Caco-2 (cell line): ENCODE measurements around the gene KDM4F. TPM values are rescaled to one million over a fixed set of nuclear protein-coding genes. Genes with fewer than 3 reads are reported as not detected.
A peak's percentile ranks its signal among the peaks of the same experiment; 100 is the strongest.

Source experiments
- BruUV-seq: library from RNA; stranded (reverse); fragments of 400-500 nt; replicated peaks from 2 replicates; lab custom pipeline; 2021; lab: Mats Ljungman, UMichigan
- CTCF ChIA-PET: fragments of 300-600 bp; sonication (Branson Sonifier 250); formaldehyde crosslinking; loops from one replicate; lab custom pipeline; 2022; ENCODE audit warnings: antibody characterized with exemption; lab: Charles Lee
- POLR2A ChIA-PET: fragments of 300-600 bp; sonication (Branson Sonifier 250); formaldehyde crosslinking; loops from one replicate; lab custom pipeline; 2022; ENCODE audit warnings: antibody characterized with exemption; lab: Charles Lee
- DNase-seq, 2 experiments: peaks; one replicate each; pipeline versions ENCODE4 v3.0.0 to v3.0.0-alpha.2; 2020 to 2022
- H3K27me3 ChIP-seq: replicated peaks from 2 replicates; pipeline ENCODE4 v1.6.0; 2011; ENCODE audit warnings: low read length; ENCODE audit not compliant: control insufficient read depth, insufficient read depth
- H3K36me3 ChIP-seq: 2 replicates; pipeline ENCODE4 v1.5.1; 2011; ENCODE audit warnings: low read length; ENCODE audit not compliant: control insufficient read depth, insufficient read depth
- H3K4me1 ChIP-seq: fragments of 250-450 bp; sonication (Bioruptor Pico); 2 replicates; pipeline ENCODE4 v1.5.1; 2020; ENCODE audit warnings: mild to moderate bottlenecking
- H3K4me3 ChIP-seq: 2 replicates; pipeline ENCODE4 v1.5.1; 2011; ENCODE audit warnings: low read depth, mild to moderate bottlenecking, control low read depth, low read length
- H3K9me3 ChIP-seq: fragments of 250-450 bp; sonication (Bioruptor Pico); 2 replicates; pipeline ENCODE4 v1.5.1; 2020; ENCODE audit warnings: mild to moderate bottlenecking, moderate library complexity
- H3K27ac Mint-ChIP-seq: one replicate; pipeline ENCODE4 v1.8.0; 2022; ENCODE audit warnings: mixed read lengths; ENCODE audit not compliant: unreplicated experiment
- H3K27me3 Mint-ChIP-seq: one replicate; pipeline ENCODE4 v1.8.0; 2022; ENCODE audit warnings: mixed read lengths; ENCODE audit not compliant: insufficient read depth, unreplicated experiment
- H3K36me3 Mint-ChIP-seq: one replicate; pipeline ENCODE4 v1.8.0; 2022; ENCODE audit warnings: mild to moderate bottlenecking, mixed read lengths; ENCODE audit not compliant: insufficient read depth, unreplicated experiment
- H3K4me1 Mint-ChIP-seq: one replicate; pipeline ENCODE4 v1.8.0; 2022; ENCODE audit warnings: low read depth, mixed read lengths; ENCODE audit not compliant: unreplicated experiment
- H3K4me3 Mint-ChIP-seq: one replicate; pipeline ENCODE4 v1.8.0; 2022; ENCODE audit warnings: mild to moderate bottlenecking, moderate library complexity, mixed read lengths; ENCODE audit not compliant: unreplicated experiment
- H3K9me3 Mint-ChIP-seq: one replicate; pipeline ENCODE4 v1.8.0; 2022; ENCODE audit warnings: mixed read lengths; ENCODE audit not compliant: unreplicated experiment
- CTCF ChIP-seq, 2 experiments: fragments of 200-600 bp in 1 of 2; IDR thresholded peaks; 1 replicate in 1 of 2; 2 replicates in 1 of 2; pipeline versions ENCODE4 v1.5.1 to v1.8.0; 2011 to 2022; ENCODE audit warnings: antibody characterized with exemption in 1 of 2, control low read depth in 1 of 2, inconsistent platforms in 1 of 2, low read depth in 1 of 2, low read length in 1 of 2, mild to moderate bottlenecking in 1 of 2, moderate library complexity in 1 of 2; ENCODE audit not compliant: insufficient read depth in 1 of 2, severe bottlenecking in 1 of 2, unreplicated experiment in 1 of 2
- intact Hi-C: fragments of 100-400 bp; cut with micrococcal nuclease; formaldehyde crosslinking; loops from one replicate; pipeline ENCODE4 v1.10.0; 2022; ENCODE audit not compliant: unreplicated experiment
- total RNA-seq: library from RNA; stranded (reverse); gene quantifications from 2 replicates; pipeline ENCODE4 v1.2.3, GENCODE V29; 2022

The KDM4F gene
- total RNA-seq, 1 experiment from 2014 or later = not detected

DNA sequence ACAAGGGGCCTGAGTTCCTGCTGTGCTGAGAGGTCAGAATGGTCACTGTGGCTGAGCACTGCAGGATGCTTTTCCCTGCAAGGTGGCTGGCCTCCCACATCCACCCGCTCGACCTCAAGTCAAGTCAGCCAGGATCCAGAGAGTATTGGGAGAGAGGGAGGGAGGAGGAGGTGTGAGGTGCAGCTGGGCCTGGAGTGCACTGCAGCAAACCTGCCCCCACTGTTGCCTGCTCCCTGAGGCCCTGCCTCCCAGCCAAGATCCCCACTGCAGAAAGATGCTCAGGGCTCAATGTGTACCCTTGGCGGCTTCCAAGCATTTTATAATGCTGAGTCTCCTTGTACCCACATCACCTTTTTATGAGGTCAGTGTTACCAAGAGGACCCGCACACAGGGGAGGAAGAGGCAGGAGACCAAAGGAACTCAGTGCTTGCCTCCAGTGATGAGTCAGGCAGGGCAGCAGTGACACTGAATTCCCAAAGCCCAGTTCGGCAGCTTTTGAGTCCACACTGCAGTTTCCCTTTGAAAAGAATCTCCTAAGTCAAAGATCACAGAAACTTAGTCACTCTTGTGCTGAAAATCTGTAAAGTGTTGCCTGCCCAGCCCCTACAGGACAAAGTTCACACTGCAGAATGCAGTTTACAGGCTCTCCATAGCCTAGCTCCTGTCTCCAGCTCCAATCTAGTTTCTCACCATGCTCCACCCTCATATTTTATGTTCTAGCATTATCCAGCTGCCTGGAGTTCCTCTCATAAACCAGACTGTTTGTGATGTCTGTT lies 43.5 kb downstream of the KDM4F start:
- intact Hi-C loops = loop anchor here (1.0 kb wide), 2 partner anchors 23 to 59 kb away; no protein-coding TSS in a partner anchor
- no peaks in the 10 kb centered on the region for H3K36me3 ChIP-seq
- POLR2A ChIA-PET = interaction anchor here (0.6 to 4.9 kb wide), 4 partner anchors 12 to 127 kb away, joined by 3 to 62 read pairs (median 6); partner anchors contain the start of gene SRSF8
- no peak overlapping the region for H3K4me3 ChIP-seq
- Mint-ChIP-seq H3K27ac (peak overlapping the region; percentile 87), H3K27me3 (peaks cover 2% of the 10 kb centered on the region), H3K4me3 (peak overlapping the region; percentile 48), H3K9me3 (no peaks in the 10 kb centered on the region), H3K4me1 (peaks cover 29% of the 10 kb centered on the region), H3K36me3 (peaks cover 10% of the 10 kb centered on the region)
- peak; percentile 85 for TF ChIP-seq CTCF (IDR thresholded peaks at IDR 0.05; ENCODE audit: insufficient read depth in 1 of 2, low read depth in 1 of 2, low read length in 1 of 2, severe bottlenecking in 1 of 2, unreplicated experiment in 1 of 2)
- no TSS peak for BruUV-seq
- H3K27me3 ChIP-seq = no peaks in the 10 kb centered on the region
- peaks cover 49% of the 10 kb centered on the region for H3K4me1 ChIP-seq
- CTCF ChIA-PET = interaction anchor here (0.6 to 3.3 kb wide), 9 partner anchors 12 to 697 kb away, joined by 3 to 33 read pairs (median 5); partner anchors contain the start of genes FAM76B and SRSF8
- peak; percentile 86 for DNase-seq
- H3K9me3 ChIP-seq = no peaks in the 10 kb centered on the region

DNA sequence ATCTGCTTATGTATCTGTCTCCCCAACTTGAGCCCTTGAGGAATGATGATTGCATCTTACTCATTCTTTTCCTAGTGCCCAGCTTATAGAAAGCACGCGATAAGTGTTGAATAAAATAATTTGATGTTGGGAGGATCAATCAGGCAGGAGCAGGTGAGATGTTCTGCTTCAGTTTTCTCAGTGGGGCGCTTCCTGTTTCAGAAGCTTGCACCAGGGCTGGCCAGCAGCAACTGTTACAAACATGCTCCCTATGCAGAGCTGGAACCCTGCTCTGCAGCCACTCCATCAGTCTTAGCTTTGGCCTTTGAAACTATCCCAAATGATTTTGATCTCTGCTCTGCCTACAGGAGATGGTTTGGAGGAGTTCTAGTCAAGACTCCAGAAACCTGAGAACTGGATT lies 44.3 kb downstream of the KDM4F start:
- TF ChIP-seq CTCF (IDR thresholded peaks at IDR 0.05; ENCODE audit: insufficient read depth in 1 of 2, low read depth in 1 of 2, low read length in 1 of 2, severe bottlenecking in 1 of 2, unreplicated experiment in 1 of 2) = no peak
- no peaks in the 10 kb centered on the region for H3K9me3 ChIP-seq
- ChIA-PET CTCF (interaction anchor here (1.1 to 3.3 kb wide), 8 partner anchors 13 to 61 kb away, joined by 3 to 33 read pairs (median 6); partner anchors contain the start of gene SRSF8), POLR2A (interaction anchor here (0.7 to 4.9 kb wide), 2 partner anchors 17 to 26 kb away, joined by 3 to 62 read pairs; partner anchors contain the start of gene SRSF8)
- Mint-ChIP-seq H3K27ac (peak overlapping the region; percentile 87), H3K36me3 (peaks cover 9% of the 10 kb centered on the region), H3K4me3 (peak overlapping the region; percentile 48), H3K9me3 (no peaks in the 10 kb centered on the region), H3K27me3 (peaks cover 2% of the 10 kb centered on the region), H3K4me1 (peaks cover 29% of the 10 kb centered on the region)
- H3K4me3 ChIP-seq = no peak overlapping the region
- no TSS peak for BruUV-seq
- no peaks in the 10 kb centered on the region for H3K27me3 ChIP-seq
- no peak for DNase-seq
- no peaks in the 10 kb centered on the region for H3K36me3 ChIP-seq
- intact Hi-C loops = loop anchor here (1.0 kb wide), 2 partner anchors 24 to 58 kb away; no protein-coding TSS in a partner anchor
- peaks cover 49% of the 10 kb centered on the region for H3K4me1 ChIP-seq

DNA sequence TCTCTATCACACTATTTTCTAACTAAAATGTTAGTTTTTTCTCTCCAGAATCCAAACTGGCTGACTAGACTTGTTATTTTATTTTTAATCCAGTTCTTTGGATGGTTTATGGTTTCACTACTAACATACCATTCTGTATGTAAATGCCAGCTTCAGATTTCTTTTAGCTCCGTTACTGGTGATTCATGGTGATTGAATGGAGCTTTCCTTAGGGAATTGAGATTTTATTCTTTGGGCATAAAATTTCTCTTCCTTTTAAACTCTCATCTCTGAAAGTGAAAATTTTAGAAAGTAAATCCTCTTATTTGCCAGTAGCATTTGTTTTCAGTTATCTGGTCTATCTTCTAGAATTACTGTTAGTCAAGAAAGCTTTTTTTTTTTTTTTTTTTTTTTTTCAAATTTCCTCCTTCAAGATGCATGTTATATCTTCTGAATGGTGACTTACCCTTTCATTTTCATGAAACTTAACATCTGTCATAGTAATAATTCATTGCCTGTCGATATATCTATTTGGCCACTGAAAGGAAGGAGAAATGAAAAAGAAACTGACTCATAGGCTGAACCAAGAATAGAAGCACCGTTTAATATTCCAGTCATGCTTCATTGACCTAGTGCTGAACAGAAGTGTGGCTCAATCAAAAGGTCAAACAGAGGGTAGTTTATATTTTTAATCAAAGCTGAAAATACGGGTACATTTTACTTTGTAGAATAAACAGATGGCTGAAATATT lies 46.8 kb downstream of the KDM4F start:
- no peak overlapping the region for H3K27ac Mint-ChIP-seq
- TF ChIP-seq CTCF (IDR thresholded peaks at IDR 0.05; ENCODE audit: insufficient read depth in 1 of 2, low read depth in 1 of 2, low read length in 1 of 2, severe bottlenecking in 1 of 2, unreplicated experiment in 1 of 2) = no peak
- Histone ChIP-seq H3K4me1 (peaks cover 38% of the 10 kb centered on the region), H3K9me3 (no peaks in the 10 kb centered on the region), H3K36me3 (no peaks in the 10 kb centered on the region), H3K27me3 (no peaks in the 10 kb centered on the region), H3K4me3 (no peak overlapping the region)
- intact Hi-C loops = no loop called here
- peaks cover 23% of the 10 kb centered on the region for H3K4me1 Mint-ChIP-seq
- POLR2A ChIA-PET = interaction anchor here (0.6 kb wide), 1 partner anchor 532 kb away, joined by 4 read pairs; no protein-coding TSS in a partner anchor
- no peak overlapping the region for H3K4me3 Mint-ChIP-seq
- CTCF ChIA-PET = interaction anchor here (1.1 kb wide), 1 partner anchor 28 kb away, joined by 3 read pairs; no protein-coding TSS in a partner anchor
- H3K36me3 Mint-ChIP-seq = no peaks in the 10 kb centered on the region
- no peaks in the 10 kb centered on the region for H3K9me3 Mint-ChIP-seq
- no peaks in the 10 kb centered on the region for H3K27me3 Mint-ChIP-seq
- no peak for DNase-seq
- BruUV-seq = no TSS peak
